ENCODE results near the gene ANKRD28.
"Not testable (repeated sequence)": the region's sequence is repeated elsewhere in the genome, so short reads cannot be mapped to it uniquely, and the experiment has no call there.

DNA sequence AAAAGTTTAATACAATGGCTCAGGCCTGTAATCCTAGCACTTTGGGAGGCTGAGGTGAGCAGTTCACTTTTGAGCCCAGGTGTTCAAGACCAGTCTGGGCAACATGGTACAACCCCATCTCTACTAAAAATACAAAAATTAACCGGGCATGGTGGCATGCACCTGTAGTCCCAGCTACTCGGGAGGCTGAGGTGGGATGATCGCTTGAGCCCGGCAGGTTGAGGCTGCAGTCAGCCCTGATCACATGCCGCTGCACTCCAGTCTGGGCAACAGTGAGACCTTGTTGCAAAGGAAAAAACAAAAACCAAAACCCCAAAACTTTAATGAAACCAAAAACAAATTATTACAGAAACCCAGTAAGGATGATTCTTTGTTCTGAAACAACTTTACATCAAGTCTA, 15.3 kb upstream of the ANKRD28 start:
- TF ChIP-seq POLR2AphosphoS5, POLR2A, CTCF (IDR thresholded peaks at IDR 0.05): not testable (repeated sequence)
